GM21529 (cell line): Measurements from ENCODE around the gene ZNF32.

Experiments used
- ATAC-seq: cut with Tn5 transposase; IDR thresholded peaks from one replicate; pipeline ENCODE4 v1.9.1; 2021; ENCODE audit not compliant: unreplicated experiment

Gene ZNF32

DNA sequence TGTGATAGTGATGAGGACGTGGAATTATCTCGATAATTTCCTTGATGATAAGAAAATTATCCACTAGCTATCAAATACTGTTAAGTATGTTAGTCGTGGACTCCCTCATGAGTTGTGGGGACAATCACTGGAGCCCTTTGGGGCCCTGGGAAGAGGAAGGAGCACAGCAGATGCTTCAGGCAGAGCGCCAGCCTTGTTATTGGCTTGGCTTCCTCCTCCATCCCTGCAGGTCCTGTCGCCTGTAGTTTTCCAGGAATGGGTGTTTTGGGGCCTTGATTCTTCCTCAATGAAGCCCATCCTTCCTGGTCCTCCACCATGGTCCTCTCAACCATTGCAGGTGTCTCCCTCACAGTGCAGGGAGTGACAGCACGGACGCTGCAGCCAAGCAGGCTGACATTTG lies 32.5 kb upstream of the ZNF32 start:
- ATAC-seq, result no peak

GRCh38 chr10:43680035-43680434 lies 31.4 kb upstream of the ZNF32 start:
- ATAC-seq, result no peak

GRCh38 chr10:43679509-43679908 lies 30.8 kb upstream of the ZNF32 start:
- no peak for ATAC-seq

DNA sequence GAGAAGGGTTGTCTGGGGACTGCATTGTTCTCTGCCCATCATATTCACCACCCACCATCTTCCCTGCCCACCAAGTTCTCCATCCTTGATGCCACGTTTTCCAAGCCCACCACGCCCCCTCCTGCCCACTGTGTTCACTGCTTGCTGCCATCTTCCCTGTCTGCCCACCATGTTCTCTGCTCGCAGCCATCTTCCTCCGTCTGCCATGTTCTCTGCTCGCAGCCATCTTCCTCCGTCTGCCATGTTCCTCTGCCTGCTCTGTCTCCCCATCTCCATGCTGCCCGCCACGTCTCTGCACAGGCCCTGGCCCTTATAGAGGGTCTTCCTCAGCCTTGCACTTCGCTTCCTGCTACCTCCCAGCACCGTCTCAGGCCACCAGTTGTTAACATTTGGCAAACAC lies 30.0 kb upstream of the ZNF32 start:
- no peak for ATAC-seq

DNA sequence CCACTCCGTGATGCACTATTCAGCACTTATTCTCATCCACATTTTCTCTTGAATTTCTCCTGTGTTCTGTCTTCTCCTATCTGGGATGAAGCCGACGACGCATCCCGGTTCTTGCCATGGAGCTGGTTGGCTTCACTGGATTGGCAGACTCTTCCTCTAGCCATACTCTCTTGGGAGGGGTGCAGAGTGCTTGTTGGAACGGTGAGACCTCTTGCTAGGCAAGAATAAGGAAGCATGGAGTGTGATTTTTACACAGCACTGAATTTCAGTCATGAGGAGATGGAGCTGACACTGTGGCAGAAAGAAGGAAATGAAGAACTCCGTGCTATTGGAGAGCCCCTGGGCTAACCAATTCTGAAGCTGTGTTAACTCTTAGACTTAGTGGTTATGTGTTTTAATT lies 28.2 kb upstream of the ZNF32 start:
- no peak for ATAC-seq

- ATAC-seq, result no peak
Measured at GRCh38 chr10:43676331-43676730, 27.6 kb upstream of the ZNF32 start.

DNA sequence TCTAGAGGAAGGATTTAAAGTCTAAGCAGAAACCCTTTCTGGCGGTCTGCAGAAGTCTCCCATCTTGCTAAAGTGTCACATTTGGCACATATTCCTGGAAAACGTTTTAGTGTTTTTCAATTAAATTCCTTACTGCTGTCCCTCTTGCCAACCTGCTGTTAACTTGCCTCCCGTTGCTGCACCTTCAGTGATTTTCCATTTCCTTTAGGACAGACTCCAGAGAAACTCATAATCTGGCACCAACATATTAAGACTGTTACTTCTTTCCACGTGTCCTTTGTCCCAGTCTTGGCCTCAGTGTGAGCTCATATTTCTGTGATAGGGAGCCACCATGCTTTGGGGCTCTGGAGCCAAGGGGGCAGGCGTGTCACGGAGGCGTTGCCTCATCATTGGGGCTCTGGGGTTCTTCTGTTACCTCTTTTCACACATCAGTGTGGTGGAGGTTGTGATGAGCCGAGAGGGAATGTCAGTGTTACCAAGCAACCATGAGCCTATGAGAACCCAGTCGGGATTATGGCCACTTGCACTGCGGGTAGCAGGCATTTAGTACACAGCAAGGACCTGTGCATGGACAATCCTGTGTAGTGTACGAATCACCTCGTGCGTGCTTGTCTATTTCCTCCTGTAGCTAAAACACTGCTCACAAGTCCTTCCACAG lies 26.0 kb upstream of the ZNF32 start:
- ATAC-seq, result no peak

DNA sequence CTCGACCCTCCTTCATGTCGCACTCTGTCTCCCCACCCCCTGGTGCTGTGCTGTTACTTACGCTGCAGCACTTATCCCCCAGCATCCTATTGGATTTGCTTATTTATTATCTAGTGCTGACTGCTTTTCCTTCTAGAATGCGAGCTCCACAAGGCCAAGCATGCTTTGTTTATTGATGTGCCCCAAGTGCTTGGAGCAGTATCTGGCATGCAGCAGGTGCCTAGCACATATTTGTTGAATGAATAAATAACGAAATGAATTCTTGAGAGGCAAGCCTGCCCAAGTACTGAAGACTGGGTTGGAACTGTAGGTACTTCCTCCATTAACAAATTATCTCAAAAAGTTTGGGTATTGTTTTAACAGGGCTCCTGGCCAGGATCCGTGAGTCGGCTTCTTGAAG lies 24.8 kb upstream of the ZNF32 start:
- no peak for ATAC-seq

GRCh38 chr10:43671659-43672531 lies 23.2 kb upstream of the ZNF32 start:
- ATAC-seq, result no peak

- ATAC-seq, result no peak
Measured at GRCh38 chr10:43669386-43669785, 20.7 kb upstream of the ZNF32 start.

- no peak for ATAC-seq
Measured at GRCh38 chr10:43667761-43668386, 19.2 kb upstream of the ZNF32 start.

DNA sequence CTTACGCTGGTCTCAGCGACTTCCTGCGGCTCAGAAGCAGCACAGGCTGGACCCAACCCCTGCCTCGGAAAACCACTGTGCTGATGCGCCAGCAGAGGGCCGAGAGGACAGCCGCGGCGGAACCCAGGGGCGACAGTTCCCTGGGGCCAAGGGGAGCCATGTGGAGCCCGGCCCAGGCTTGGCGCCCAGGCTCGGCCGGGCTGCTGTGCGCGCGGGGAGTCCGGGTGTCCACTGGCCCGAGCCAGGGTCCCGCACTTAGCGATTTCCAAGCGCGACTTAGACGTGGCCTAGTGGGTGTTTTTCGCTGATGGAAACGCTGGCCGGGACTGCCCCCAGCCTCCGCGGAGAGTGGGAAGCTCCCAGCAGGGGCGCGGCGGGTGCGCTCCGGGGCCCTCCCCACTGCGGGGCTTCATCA lies 18.6 kb upstream of the ZNF32 start:
- no peak for ATAC-seq

- ATAC-seq, result no peak
Measured at GRCh38 chr10:43666552-43666951, 17.9 kb upstream of the ZNF32 start.

DNA sequence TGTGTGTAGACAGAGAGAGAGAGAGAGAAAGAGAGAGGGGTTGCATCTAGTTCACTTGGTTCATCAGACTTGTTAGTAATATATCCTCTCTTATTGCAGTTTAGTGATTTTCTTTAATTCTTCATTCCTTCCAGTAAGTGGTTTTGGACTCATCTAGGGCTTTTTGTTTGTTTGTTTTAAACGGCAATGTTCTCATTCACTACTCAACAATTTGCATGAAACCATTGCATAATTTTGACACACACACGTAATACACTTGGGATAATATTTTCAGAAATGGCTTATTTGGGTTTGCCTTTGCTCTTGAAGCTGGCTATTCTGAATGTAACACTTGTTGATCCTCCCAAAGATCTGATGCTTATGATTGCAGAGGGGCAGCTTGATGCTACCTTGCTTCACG lies 16.4 kb upstream of the ZNF32 start:
- ATAC-seq, result no peak

DNA sequence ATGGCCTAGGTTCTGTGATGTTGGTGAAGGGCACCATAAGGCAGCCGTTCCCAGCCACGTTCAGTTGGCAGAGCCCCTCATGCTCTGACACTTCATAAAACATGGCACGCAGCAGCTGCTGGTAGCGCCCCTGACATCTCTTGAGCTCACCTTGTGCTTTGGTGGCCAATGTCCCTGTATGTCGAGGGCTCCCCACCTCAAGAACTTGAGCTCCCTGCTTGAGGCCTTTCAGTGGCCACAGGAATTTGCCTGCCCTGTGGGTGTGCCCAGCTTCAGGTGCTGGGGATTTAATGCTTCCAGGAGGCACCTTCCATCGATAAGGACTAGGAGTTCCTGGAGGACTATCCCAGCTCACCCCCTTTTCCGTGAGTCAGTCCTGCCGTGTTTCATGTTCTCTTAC lies 9.5 kb upstream of the ZNF32 start:
- ATAC-seq, result no peak

GRCh38 chr10:43655311-43655710 lies 6.6 kb upstream of the ZNF32 start:
- ATAC-seq, result no peak

GRCh38 chr10:43653746-43654145 lies 5.1 kb upstream of the ZNF32 start:
- no peak for ATAC-seq

GRCh38 chr10:43649185-43649523 lies 473 bp upstream of the ZNF32 start:
- peak; percentile 2 for ATAC-seq

- no peak for ATAC-seq
Measured at GRCh38 chr10:43648095-43648397, 635 bp downstream of the ZNF32 start.

- ATAC-seq, result no peak
Measured at GRCh38 chr10:43647576-43647975, 1.1 kb downstream of the ZNF32 start.

- no peak for ATAC-seq
Measured at GRCh38 chr10:43645866-43646265, 2.8 kb downstream of the ZNF32 start.

DNA sequence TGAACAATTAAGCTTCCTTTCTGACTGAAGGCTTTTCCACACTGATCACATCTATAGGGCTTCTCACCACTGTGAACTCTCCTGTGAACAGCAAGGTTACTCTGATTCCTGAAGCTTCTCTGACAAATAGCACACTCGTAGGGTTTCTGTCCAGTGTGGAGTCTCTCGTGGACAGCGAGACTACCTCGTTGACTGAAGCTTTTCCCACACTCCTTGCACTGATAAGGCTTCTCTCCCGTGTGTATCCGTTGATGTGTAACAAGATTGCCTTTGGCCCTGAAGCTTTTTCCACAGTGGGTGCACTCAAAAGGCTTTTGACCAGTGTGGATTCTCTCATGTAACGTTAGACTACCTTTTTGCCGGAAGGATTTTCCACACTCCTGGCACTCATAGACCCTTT lies 4.4 kb downstream of the ZNF32 start:
- ATAC-seq, result no peak
